Renal cortex interstitium (tissue), 15 donors: ENCODE measurements around the gene ZBTB7B. TPM values are rescaled to one million over a fixed set of nuclear protein-coding genes. Genes with fewer than 3 reads are reported as not detected.

Source experiments
- DNase-seq, 11 donors: peaks; one replicate each; pipeline ENCODE4 v3.0.0-alpha.2; 2013; ENCODE audit warnings: low read depth in 9 of 11, low spot score in 4 of 11; ENCODE audit errors: extremely low read depth in 1 of 11
- long read RNA-seq, 16 experiments: transcript quantifications; one replicate each; lab custom pipeline, GENCODE V29; 2026
- polyA plus RNA-seq, 3 donors: library from polyadenylated mRNA; unstranded; fragments of 120-200 nt; gene quantifications; one replicate each; pipeline ENCODE4 v1.2.1, GENCODE V29; 2013; ENCODE audit not compliant: insufficient read length in 3 of 3

ZBTB7B gene
- 10 to 100 TPM; 12.6 to 18.6 (median 14.5) TPM for polyA plus RNA-seq
- long read RNA-seq, donor 1, partial matches to known transcripts = 0 of 6 reads
- long read RNA-seq, donor 1, other reads (novel, unspliced or antisense) = 0 of 6 reads
- long read RNA-seq, donor 2, partial matches to known transcripts = 0 of 2 reads
- long read RNA-seq, donor 2, other reads (novel, unspliced or antisense) = 0 of 2 reads
- long read RNA-seq, donor 3, transcript ZBTB7B-201 (2 exons, 2,129 nt) = major isoform, 5 of 9 reads
- long read RNA-seq, donor 3, partial matches to known transcripts = 0 of 9 reads
- long read RNA-seq, donor 3, other reads (novel, unspliced or antisense) = 0 of 9 reads
- long read RNA-seq, donor 4 = 0 reads
- long read RNA-seq, donor 5 = 0 reads
- long read RNA-seq, donor 6, partial matches to known transcripts = 0 of 5 reads
- long read RNA-seq, donor 6, other reads (novel, unspliced or antisense) = 0 of 5 reads
- long read RNA-seq, donor 7, partial matches to known transcripts = 0 of 3 reads
- long read RNA-seq, donor 7, other reads (novel, unspliced or antisense) = 0 of 3 reads
- long read RNA-seq, donor 8, transcript ZBTB7B-201 (2 exons, 2,129 nt) = major isoform, 5 of 7 reads
- long read RNA-seq, donor 8, partial matches to known transcripts = 0 of 7 reads
- long read RNA-seq, donor 8, other reads (novel, unspliced or antisense) = 0 of 7 reads
- long read RNA-seq, donor 9, partial matches to known transcripts = 0 of 5 reads
- long read RNA-seq, donor 9, other reads (novel, unspliced or antisense) = 0 of 5 reads
- long read RNA-seq, donor 10, partial matches to known transcripts = 0 of 4 reads
- long read RNA-seq, donor 10, other reads (novel, unspliced or antisense) = 0 of 4 reads
- long read RNA-seq, donor 11, partial matches to known transcripts = 0 of 2 reads
- long read RNA-seq, donor 11, other reads (novel, unspliced or antisense) = 0 of 2 reads
- long read RNA-seq, donor 12 = 0 reads
- long read RNA-seq, donor 13, transcript ZBTB7B-201 (2 exons, 2,129 nt) = major isoform, 7 of 22 reads
- long read RNA-seq, donor 13, partial matches to known transcripts = 13 of 22 reads
- long read RNA-seq, donor 13, other reads (novel, unspliced or antisense) = 0 of 22 reads
- long read RNA-seq, donor 14, partial matches to known transcripts = 0 of 1 reads
- long read RNA-seq, donor 14, other reads (novel, unspliced or antisense) = 0 of 1 reads
- long read RNA-seq, donor 15, partial matches to known transcripts = 0 of 1 reads
- long read RNA-seq, donor 15, other reads (novel, unspliced or antisense) = 0 of 1 reads
- long read RNA-seq, donor 16, transcript ZBTB7B-207 (3 exons, 3,777 nt) = major isoform, 5 of 6 reads
- long read RNA-seq, donor 16, partial matches to known transcripts = 0 of 6 reads
- long read RNA-seq, donor 16, other reads (novel, unspliced or antisense) = 0 of 6 reads

DNA sequence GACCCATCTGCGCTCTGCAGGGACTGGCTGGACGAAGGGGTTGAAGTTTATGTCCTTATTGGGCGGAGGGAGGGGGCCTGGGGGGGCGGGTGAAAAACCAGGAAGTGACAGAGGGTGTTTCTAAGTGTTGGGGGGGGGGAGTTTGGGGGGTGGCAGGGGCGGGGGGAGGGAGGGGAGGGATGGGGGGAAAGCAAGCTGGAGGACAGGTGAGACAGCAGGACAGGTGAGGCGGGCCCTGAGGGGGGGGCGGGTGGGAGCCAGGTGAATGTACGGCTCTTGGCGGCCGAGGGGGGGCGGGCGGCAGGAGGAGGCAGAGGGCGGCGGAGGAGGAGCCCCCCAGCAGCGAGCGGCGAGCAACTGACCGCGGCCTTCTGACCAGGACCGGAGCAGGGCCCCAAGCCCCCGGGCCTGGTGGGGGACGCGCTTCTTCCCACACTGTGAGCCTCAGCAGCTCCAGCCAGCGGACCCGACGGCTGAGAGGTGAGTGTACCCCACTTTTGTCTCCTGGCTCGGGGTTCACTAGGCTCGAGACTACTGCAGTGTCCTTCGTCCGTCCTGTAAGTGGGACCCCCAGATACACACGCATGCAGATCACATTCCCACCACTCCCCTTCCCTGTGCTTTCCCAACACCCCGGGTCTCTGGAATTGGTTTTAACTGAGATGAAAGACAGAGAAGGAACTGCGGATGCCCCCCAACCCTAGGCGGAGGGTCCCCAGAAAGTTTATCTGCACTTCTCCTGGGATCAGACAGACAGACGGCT lies at the start of gene ZBTB7B:
ZBTB7B (plus strand) TSS at position 339 of the 763 bp plus-strand sequence. CDS start 11,859 bp downstream, outside the sequence.
- no peak for DNase-seq

DNA sequence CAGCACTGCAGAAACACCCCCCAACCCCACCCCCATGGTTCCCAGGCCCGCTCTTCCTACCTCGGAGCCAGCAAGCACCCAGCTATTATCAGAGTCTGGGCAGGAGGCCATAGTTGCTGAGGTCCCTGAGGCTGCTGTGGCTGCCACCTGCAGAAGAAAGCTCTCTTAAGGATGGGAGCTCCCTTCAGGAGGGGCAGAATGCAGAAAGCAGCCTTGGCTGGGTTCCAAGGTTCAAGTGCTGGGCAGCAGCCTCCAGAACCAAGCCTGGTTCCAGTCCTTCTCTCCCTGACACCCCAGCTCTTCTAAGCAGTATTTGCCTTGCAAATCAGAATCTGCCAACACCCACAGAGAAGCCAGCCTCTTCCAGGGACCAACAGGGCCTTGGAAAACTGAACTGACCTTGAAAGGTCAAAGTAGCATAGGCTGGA lies 49.0 kb upstream of the ZBTB7B start:
- DNase-seq = no peak

DNA sequence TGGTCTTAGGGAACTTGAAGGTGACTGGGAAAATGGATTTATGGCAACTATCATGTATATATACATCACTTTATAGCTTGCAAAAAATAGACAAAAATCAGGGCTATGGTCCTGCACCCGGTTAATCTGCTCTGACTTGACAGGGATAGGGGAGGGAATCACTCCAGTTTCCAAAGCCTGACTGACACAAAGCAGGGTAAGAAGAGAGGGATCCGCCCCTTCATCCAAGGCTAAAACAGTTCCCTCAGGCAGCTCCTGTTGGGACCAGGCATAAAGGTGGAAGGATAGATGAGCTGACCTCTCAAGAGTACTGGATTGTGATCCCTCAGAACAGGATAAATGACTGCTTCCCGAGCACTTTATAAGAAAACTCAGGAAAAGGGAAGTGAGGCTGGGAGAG lies 48.1 kb upstream of the ZBTB7B start:
- DNase-seq = no peak

DNA sequence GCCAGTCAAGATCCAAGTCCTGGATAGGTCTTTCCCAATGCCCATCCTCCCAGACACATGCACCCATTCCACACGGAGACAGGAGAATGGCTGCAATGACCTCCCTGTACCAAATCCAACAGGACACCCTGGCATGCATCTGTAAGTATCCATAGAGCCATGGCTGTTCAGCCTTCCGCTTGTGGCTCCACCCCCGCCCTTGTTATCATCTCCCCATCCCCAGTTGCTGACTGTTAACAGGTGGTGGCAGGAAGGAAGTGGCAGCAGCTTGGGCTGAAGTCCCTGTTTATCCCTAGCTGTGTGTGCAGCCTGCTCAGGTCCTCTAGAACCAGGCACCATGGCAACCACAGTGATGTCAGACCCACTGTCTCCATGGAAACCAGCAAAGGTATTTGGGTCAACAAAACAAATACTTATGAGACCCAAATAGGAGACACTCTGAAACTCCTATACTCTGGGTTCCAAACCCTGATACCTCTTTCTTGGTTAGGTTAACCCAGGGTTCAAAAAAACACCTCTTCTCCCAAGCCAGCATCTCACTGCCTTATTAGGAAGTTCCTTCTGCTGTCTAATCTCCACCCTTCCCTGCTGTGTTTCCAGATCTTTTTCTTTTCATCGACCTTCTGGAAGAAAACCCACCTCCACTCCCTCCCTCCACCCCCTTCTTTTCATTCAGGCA lies 47.4 kb upstream of the ZBTB7B start:
- DNase-seq = peak in 3 of 11 donors; percentile 71 to 77 (median 72)

DNA sequence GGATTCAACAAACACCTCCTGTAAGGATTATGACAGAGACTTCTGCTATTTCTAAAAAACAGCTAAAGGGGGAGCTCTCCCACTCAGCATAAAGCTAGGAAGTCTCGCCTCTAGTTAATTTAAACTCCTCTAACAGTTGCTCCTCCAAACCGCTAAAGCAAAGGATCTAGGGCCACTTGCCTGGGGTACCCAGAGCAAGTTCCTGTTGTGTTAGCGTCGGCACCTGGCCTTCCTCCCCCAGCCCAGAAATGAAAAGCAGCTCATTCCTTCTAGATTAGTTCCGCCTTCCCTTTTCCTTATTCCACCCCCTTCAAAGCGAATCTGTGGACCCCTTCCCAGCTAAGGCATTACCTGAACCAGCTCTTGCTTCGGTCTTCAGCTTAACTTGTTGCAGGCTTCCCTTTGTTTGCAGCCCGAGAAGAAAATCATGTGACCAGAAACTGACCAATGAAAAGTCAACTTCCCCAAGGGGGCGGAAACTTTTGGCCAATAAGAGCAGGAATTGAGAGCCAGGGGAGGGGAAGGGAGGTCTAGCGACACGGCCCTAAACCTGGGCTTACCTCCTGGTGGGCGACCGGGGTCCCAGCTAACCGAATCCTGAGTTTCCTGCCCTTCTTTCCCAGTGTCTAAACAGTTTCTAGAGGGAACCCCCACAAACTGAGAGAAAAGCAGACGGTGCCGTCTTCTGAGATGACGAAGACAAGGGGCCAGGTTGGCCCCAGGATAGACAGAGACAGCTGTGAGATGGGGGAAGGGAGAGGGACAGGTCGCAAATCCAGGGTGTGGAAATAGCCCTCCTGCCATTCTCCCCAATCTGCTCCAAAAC lies 46.7 kb upstream of the ZBTB7B start, which contains the start of gene PBXIP1:
PBXIP1 (minus strand) TSS at position 382 of the 826 bp plus-strand sequence. CDS start 2,378 bp downstream, outside the sequence.
- peak in 10 of 11 donors; percentile 89 to 98 (median 94) for DNase-seq

DNA sequence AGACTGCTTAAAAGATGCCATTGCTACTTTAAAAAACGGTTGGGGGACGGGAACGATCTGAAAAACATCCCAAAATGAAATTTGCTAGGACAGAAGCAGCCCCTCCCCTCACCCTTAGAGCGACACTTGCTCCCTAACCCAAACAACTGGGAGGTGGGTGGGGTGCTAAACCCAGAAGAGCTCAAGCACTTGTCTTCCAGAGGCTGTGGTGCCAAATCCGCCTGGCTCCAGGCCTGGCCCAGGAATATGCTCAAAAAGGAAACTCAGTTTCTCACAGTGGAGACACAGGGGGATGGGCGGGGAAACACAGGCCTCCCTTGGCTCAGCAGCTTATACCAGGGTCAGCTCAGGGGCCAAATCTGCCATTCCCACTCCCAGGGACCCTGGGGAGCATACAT lies 46.1 kb upstream of the ZBTB7B start:
- DNase-seq = no peak

DNA sequence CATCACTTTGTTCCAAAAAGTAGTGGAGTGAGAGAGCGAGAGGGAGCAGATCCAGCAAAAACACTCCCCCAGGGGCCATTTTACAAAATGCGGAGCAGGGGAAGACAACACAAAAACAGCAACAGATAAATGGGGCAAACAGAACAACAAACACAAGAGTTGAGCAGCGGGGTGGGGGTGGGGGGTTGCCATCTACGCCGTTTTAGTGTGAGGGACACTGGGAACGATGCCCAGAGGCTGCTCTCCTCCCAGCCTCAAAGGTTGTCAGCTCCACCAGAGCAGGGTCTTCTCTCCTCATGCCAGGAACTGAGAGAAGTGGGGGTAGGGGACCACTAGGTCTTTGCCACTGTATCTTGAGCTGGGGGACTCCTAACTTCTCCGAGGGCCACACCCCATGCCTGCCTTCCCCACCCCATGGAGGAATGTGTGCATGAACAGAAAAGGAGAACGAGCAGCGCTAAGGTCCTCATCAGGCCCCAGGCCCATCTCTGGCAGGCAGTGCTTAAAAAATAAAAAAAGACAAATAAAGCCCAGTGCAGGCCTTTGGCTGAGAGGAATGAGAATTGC lies 45.4 kb upstream of the ZBTB7B start:
- no peak for DNase-seq

DNA sequence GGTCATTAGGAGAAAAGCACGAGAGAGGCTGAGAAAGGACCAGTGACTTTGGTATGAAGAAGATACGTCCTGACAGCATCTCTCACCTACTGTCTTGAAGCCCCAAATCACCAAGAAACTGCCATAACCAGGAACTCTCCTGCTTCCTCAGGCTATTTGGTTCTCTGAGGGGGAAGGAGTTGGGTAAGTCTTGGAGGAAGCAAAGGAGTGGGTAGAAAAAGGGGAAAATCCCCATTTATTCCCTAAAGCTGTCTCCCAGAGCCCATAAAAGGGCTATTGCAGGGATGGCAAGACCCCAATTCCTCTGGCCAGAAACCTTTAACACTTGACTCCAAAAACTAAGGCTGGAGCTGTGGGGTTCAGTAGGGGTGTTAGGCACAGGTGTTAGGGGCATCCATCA lies 44.6 kb upstream of the ZBTB7B start:
- no peak for DNase-seq

DNA sequence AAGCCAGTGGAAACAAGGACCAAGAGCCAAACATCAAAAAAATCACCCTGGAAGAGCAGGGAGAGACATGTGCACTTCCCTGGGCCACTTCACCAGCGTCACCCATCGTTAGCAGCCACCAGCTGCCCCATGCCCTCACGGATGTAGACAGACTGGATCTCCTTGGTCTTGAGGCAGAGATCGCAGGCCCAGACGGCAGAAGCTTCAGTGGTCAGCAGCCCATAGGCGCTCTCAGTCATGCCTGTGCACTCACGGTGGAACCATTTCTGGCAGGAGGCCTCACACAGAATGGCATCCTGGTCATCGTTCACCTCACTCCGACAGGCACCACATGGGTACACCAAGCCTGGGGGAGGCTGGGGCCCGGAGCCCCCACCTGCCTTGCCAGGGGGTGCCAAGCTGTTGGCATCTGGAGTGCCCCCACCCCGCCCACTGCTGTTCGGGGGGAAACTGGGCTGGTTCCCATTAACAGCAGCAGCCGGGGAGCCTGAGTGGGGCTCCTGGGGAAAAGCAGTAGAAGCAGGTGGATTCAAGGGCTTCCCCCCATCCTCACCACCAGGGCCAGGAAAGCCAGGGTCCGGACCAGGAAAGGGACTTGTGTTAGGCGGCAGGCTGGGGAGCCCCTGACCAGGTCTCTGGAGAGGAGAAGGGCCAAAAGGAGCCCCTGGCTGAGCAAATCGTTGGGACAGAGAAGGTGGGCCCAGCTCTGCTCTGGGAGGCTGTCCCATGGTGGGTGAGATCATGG lies 43.7 kb upstream of the ZBTB7B start:
- DNase-seq = no peak

DNA sequence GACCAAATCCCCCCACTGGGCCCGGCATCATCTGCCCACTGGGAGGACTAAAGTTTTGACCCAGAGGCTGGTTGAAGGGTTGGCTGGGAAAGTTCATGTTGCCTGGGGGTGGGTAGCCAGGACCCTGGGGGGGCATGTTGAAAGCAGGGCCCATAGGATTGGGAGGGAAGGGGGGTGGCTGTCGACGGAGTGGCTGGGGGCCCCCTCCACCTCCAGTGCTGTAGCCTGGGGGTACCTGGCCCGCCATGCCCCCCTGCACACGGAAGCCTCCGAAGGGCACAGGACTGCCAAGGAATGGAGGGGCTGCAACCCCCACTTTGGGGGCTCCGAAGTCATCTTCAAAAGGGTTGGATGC lies 43.2 kb upstream of the ZBTB7B start:
- DNase-seq = no peak

DNA sequence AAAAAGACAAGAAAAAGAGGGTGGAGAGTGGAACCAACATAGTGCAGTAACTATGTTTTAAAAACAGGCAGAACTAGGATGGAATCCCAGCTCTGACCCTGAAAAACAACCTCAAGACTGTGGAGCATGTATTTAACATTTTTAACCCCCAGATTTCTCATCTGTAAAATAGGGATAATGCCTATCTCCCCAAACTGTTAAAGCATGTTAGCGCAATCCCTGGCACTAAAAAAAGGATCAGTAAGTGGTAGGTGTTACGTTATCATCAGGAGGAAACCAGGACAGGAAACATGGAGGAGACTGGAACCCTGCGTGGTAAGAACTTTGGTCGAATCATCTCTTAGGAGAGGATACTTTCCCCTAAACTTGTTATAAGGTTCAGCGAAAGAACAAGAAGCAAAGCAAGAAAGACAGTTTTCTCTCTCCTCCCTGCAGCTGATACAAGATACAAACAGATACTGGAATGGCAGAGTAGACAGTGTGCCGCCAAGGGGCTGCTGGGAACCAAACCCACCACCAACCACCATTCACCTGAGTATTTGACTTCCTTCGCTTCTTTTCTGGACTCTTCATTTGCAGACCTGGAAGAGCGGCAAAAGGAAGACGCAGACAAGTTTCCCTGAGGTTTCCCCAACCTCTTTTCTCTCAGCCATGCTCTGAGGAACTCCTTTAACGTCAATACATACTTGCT lies 42.0 kb upstream of the ZBTB7B start:
- no peak for DNase-seq

DNA sequence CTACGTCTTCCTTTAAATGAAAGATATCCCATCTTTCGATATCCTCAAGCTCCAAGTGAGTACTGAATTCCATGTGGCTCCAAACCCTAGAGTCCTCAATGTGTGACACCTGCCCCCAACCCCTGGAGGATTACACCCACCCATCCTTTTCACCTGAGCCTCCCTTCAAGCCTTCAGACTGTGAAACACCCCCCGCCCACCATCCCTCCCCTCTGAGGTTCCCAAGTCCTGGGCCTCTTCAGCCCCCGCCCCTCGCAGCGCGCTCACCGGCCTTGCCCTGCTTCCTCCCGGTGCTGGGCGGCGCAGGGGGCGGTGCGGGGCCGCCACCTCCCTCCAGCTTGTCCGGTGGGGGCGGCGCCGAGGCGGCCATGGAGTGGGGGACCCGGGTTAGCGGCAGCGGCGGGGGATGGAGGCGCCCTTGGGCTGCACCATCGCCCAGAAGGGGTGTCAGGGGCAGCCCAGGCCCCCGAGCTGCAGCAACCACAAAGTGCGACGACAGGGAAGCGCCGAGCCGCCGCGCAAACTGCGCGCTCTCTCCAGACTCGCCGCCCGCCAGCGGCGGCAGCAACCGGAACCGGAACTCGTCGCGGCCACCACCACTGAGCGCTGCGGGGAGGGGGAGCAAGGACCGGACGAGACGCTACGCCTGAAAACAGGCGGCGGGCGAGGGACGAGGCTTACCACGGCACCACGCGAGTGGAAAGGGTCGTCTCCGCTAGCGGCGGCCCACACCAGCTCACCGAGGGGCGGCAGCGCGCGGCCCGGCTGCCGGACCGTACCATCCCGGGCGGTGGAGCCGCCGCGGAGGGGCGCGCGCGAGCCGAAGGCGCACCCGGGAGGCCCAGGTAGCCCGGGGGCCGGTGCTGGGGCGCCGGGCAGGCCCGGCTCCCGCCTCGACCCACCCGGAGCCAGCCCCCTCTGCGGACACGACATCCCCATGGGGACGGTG lies 41.1 kb upstream of the ZBTB7B start, which contains the start of gene PYGO2:
PYGO2 (minus strand) TSS at position 576 of the 949 bp plus-strand sequence; CDS start at position 370, 206 bp downstream.
- DNase-seq = peak in 7 of 11 donors; percentile 68 to 85 (median 75)

DNA sequence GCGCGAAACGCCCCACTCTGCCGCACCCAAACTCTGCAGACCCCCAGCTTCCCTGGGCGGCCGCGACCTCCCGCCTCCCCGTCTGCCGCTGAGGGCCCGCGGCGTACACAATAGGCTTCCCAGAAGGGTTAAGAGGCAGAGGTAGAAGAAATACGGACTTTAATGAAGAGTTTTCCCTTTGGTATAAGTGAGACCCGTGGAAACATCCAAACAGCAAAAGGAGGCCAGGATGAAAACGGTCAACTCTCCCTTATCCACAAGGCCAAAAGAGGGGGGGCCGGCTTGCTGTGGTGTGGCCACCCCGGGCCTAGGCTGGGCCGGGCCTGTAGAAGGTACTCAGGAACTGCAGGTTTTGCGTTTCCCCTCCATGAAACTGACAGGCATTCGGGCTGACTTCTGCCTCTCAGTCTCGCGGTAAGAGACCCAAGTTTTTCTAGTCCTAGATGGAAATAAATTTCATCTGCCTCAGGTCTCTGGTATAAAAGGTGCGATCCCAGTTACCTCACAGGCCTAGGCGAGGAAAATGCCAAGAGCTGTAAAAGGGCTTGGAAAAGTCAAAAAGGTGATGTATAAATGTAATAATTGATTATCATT lies 40.3 kb upstream of the ZBTB7B start:
- no peak for DNase-seq
